Mammary epithelial cell (primary cell): ENCODE measurements around the gene MTG2.

ENCODE experiments used
- EZH2 ChIP-seq: IDR thresholded peaks from 2 replicates; pipeline ENCODE4 v1.6.1; 2012; ENCODE audit warnings: low read length, inconsistent platforms, borderline replicate concordance
- TF ChIP-seq, protein P1 (sequence below), 2 donors: IDR thresholded peaks in 1 of 2; conservative IDR thresholded peaks in 1 of 2; 2 replicates each; pipeline ENCODE4 v1.5.1; 2011 to 2012; ENCODE audit warnings: inconsistent platforms in 2 of 2, low read length in 2 of 2, mild to moderate bottlenecking in 2 of 2, control low read depth in 1 of 2, low read depth in 1 of 2; ENCODE audit not compliant: insufficient read depth in 1 of 2; ENCODE audit errors: extremely low read depth in 1 of 2

DNA sequence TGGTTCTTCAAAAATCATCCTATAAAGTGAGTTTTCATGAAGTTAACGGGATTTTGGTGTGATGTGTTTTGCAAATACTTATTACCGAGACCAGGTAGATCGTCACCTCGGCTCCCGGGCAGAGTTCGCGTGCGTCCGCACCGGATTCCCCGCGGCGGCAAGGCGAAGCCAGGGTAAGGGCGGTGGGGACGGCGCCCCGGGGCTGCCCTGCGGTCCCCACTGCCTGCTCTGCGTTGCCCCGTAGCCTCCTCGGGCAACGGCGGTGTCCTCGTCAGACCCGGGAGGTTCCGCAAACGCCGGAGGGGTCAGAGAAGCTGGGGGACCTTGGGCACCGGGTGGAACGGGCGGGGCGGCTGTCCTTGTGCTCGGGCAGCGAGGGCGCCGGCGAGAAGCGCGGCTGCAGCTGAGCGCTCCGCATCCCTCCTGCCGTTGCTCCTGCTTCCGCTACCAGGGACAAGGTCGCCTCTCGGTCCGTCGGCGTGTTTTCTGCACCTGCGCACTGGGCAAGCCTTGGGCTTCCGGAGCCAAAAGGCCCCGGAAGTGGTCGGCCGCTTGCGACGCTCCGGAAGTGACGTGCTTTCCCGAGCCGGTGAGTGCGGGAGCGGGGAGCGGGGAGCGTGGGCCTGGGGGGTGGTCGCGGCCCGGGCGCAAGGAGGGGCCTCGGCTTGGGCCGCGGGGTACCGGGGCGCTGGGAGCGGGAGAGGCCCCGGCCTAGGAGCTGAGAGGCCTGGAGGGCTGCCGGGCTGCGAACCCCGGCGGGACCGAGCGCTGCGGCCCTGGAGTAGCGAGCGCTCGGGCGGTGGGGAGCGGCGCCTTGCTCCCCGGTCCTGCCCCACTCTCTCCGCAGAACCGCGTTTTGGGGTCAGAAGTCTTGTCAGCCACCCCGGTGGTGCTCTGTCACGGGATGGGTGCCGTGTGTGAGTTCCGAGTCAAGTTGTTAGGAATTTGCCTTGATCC, at the start of gene MTG2:
- no peak for TF ChIP-seq EZH2
- TF ChIP-seq, protein P1, sequence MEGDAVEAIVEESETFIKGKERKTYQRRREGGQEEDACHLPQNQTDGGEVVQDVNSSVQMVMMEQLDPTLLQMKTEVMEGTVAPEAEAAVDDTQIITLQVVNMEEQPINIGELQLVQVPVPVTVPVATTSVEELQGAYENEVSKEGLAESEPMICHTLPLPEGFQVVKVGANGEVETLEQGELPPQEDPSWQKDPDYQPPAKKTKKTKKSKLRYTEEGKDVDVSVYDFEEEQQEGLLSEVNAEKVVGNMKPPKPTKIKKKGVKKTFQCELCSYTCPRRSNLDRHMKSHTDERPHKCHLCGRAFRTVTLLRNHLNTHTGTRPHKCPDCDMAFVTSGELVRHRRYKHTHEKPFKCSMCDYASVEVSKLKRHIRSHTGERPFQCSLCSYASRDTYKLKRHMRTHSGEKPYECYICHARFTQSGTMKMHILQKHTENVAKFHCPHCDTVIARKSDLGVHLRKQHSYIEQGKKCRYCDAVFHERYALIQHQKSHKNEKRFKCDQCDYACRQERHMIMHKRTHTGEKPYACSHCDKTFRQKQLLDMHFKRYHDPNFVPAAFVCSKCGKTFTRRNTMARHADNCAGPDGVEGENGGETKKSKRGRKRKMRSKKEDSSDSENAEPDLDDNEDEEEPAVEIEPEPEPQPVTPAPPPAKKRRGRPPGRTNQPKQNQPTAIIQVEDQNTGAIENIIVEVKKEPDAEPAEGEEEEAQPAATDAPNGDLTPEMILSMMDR (conservative IDR thresholded peaks at IDR 0.05 in 1 of 2, IDR thresholded peaks at IDR 0.05 in 1 of 2; ENCODE audit: extremely low read depth in 1 of 2, insufficient read depth in 1 of 2, low read depth in 1 of 2, low read length in 2 of 2), result no peak
